ENCODE measurements around the gene ZNFX1. TPM values are rescaled to one million over a fixed set of nuclear protein-coding genes. Genes with fewer than 3 reads are reported as not detected.
"Not testable (repeated sequence)": the region's sequence is repeated elsewhere in the genome, so short reads cannot be mapped to it uniquely, and the experiment has no call there.

Gene ZNFX1
- total RNA-seq, 1 donor from 2014 or later = 6.9 TPM

- Mint-ChIP-seq H3K27me3 (ENCODE audit: insufficient read depth, low read depth) (peaks cover 44% of the 10 kb centered on the region), H3K36me3 (no peaks in the 10 kb centered on the region), H3K4me3 (no peak overlapping the region), H3K27ac (no peak overlapping the region), H3K4me1 (peaks cover 10% of the 10 kb centered on the region), H3K9me3 (peaks cover 12% of the 10 kb centered on the region)
- no peak overlapping the region for H3K4me2 ChIP-seq
- no peaks in the 10 kb centered on the region for H3K79me2 ChIP-seq (ENCODE audit: low read depth)
- TF ChIP-seq CTCF (IDR thresholded peaks at IDR 0.05) (no peak), EZH2phosphoT487 (IDR thresholded peaks at IDR 0.05) (no peak), EZH2 (IDR thresholded peaks at IDR 0.05) (no peak)
- peaks cover 13% of the 10 kb centered on the region for H3K9me3 ChIP-seq (ENCODE audit: low read depth)
- no peak overlapping the region for H2AFZ ChIP-seq (replicated peaks)
- peaks cover 72% of the 10 kb centered on the region for H3K27me3 ChIP-seq
- no peaks in the 10 kb centered on the region for H3F3A ChIP-seq (ENCODE audit: low read depth)
- no peaks in the 10 kb centered on the region for H3K36me3 ChIP-seq
- H3K27ac ChIP-seq = no peak overlapping the region
- peaks cover 7% of the 10 kb centered on the region for H3K4me1 ChIP-seq
- no peak overlapping the region for H3K9ac ChIP-seq
- no peak overlapping the region for H3K4me3 ChIP-seq
- peaks cover 11% of the 10 kb centered on the region for H4K20me1 ChIP-seq (ENCODE audit: low read depth)
- DNase-seq (ENCODE audit: low spot score) = no peak
Measured at GRCh38 chr20:49315580-49315979, 37.7 kb upstream of the ZNFX1 start.

- not testable (repeated sequence) for H3K79me2 ChIP-seq (ENCODE audit: low read depth); H3K27ac ChIP-seq; H3K4me1 Mint-ChIP-seq; H3K36me3 ChIP-seq; H2AFZ ChIP-seq (replicated peaks); H3K4me3 ChIP-seq; DNase-seq (ENCODE audit: low spot score); H3K4me2 ChIP-seq; H3K9ac ChIP-seq; H3K36me3 Mint-ChIP-seq; H4K20me1 ChIP-seq (ENCODE audit: low read depth); H3F3A ChIP-seq (ENCODE audit: low read depth); H3K4me1 ChIP-seq; H3K27ac Mint-ChIP-seq; H3K4me3 Mint-ChIP-seq
- Mint-ChIP-seq H3K27me3 (ENCODE audit: insufficient read depth, low read depth) (peaks cover 30% of the 10 kb centered on the region), H3K9me3 (peaks cover 12% of the 10 kb centered on the region)
- Histone ChIP-seq H3K9me3 (ENCODE audit: low read depth) (peaks cover 13% of the 10 kb centered on the region), H3K27me3 (peaks cover 57% of the 10 kb centered on the region)
Measured at GRCh38 chr20:49314052-49314451, 36.2 kb upstream of the ZNFX1 start.

GRCh38 chr20:49313283-49313682, 35.4 kb upstream of the ZNFX1 start:
- H2AFZ ChIP-seq (replicated peaks) = no peak overlapping the region
- Mint-ChIP-seq H3K4me3 (no peak overlapping the region), H3K27me3 (ENCODE audit: insufficient read depth, low read depth) (peaks cover 26% of the 10 kb centered on the region), H3K36me3 (no peaks in the 10 kb centered on the region), H3K4me1 (peaks cover 3% of the 10 kb centered on the region), H3K9me3 (peaks cover 12% of the 10 kb centered on the region), H3K27ac (no peak overlapping the region)
- no peaks in the 10 kb centered on the region for H4K20me1 ChIP-seq (ENCODE audit: low read depth)
- no peaks in the 10 kb centered on the region for H3K36me3 ChIP-seq
- peaks cover 49% of the 10 kb centered on the region for H3K27me3 ChIP-seq
- no peak for DNase-seq (ENCODE audit: low spot score)
- H3K79me2 ChIP-seq (ENCODE audit: low read depth) = no peaks in the 10 kb centered on the region
- H3K27ac ChIP-seq = no peak overlapping the region
- no peak overlapping the region for H3K9ac ChIP-seq
- H3K4me2 ChIP-seq = no peak overlapping the region
- no peak overlapping the region for H3K4me3 ChIP-seq
- TF ChIP-seq CTCF (IDR thresholded peaks at IDR 0.05) = no peak
- no peak for TF ChIP-seq EZH2phosphoT487 (IDR thresholded peaks at IDR 0.05)
- no peak for TF ChIP-seq EZH2 (IDR thresholded peaks at IDR 0.05)
- no peaks in the 10 kb centered on the region for H3F3A ChIP-seq (ENCODE audit: low read depth)
- no peaks in the 10 kb centered on the region for H3K4me1 ChIP-seq
- H3K9me3 ChIP-seq (ENCODE audit: low read depth) = peaks cover 13% of the 10 kb centered on the region

- Mint-ChIP-seq H3K27ac (no peak overlapping the region), H3K4me1 (no peaks in the 10 kb centered on the region), H3K36me3 (no peaks in the 10 kb centered on the region), H3K4me3 (no peak overlapping the region), H3K9me3 (peaks cover 12% of the 10 kb centered on the region), H3K27me3 (ENCODE audit: insufficient read depth, low read depth) (peaks cover 21% of the 10 kb centered on the region)
- H4K20me1 ChIP-seq (ENCODE audit: low read depth) = no peaks in the 10 kb centered on the region
- H3K4me1 ChIP-seq = no peaks in the 10 kb centered on the region
- no peak overlapping the region for H3K27ac ChIP-seq
- no peaks in the 10 kb centered on the region for H3K79me2 ChIP-seq (ENCODE audit: low read depth)
- H3K36me3 ChIP-seq = no peaks in the 10 kb centered on the region
- peaks cover 43% of the 10 kb centered on the region for H3K27me3 ChIP-seq
- no peak overlapping the region for H3K4me2 ChIP-seq
- no peak overlapping the region for H3K4me3 ChIP-seq
- H3K9ac ChIP-seq = no peak overlapping the region
- H2AFZ ChIP-seq (replicated peaks) = no peak overlapping the region
- no peaks in the 10 kb centered on the region for H3F3A ChIP-seq (ENCODE audit: low read depth)
- peaks cover 13% of the 10 kb centered on the region for H3K9me3 ChIP-seq (ENCODE audit: low read depth)
- no peak for DNase-seq (ENCODE audit: low spot score)
- TF ChIP-seq CTCF (IDR thresholded peaks at IDR 0.05) (no peak), EZH2phosphoT487 (IDR thresholded peaks at IDR 0.05) (no peak), EZH2 (IDR thresholded peaks at IDR 0.05) (no peak)
Measured at GRCh38 chr20:49312661-49313060, 34.8 kb upstream of the ZNFX1 start.
